Left hindlimb (tissue), 1 donor: ENCODE results near the gene ZIC2.

Source experiments
- DNase-seq: peaks from one replicate; pipeline ENCODE4 v3.0.0-alpha.2; 2018

The ZIC2 gene

DNA sequence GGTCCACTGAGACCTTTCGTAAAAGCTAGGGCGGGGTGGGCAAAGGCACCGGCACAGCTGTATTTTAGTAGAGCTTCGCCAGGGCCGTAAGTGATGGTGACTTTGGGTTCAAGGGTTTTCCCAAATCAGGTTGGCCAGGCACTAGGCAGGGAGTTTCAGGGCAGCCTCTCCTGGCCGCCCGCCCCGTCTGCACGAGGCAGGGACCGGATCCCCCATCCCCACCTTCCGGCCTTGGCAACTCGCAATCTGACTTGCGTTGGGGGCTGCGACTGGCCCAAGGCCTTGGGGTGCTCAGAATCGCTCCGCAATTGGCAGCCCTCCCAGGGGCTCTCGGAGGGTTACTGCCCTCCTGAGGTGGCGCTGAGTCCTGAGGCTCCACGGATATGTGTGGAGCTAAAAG, 6.0 kb upstream of the ZIC2 start:
- DNase-seq: no peak

- no peak for DNase-seq
Observed at GRCh38 chr13:99976575-99976974, 5.0 kb upstream of the ZIC2 start.

DNA sequence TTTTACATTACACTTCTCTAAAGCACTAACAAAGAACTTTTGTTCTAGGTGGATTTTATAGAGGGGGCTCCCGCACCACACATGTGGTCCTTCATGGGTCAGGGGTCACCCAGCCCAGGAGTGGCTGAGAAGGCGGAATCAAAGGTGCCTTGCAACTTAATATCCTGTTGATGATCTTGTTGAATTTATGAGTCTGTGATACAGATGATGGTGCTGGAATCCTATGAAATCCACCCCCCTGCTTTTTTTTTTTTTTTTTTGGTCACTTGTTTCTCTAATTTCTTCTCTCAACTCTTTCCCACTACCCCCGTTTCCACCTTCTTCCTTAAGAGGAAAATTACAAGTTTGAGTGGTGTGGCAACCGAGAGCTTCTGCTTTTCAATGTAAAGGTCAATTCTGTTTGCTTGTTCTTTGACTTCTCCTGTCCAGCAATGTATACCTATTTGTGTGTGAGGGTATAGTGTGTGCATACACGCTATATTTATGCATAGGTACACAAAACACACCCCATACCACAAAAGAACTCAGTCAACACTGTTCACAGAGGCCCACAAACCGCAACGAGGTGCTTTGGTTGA, 4.2 kb upstream of the ZIC2 start:
- DNase-seq: no peak

DNA sequence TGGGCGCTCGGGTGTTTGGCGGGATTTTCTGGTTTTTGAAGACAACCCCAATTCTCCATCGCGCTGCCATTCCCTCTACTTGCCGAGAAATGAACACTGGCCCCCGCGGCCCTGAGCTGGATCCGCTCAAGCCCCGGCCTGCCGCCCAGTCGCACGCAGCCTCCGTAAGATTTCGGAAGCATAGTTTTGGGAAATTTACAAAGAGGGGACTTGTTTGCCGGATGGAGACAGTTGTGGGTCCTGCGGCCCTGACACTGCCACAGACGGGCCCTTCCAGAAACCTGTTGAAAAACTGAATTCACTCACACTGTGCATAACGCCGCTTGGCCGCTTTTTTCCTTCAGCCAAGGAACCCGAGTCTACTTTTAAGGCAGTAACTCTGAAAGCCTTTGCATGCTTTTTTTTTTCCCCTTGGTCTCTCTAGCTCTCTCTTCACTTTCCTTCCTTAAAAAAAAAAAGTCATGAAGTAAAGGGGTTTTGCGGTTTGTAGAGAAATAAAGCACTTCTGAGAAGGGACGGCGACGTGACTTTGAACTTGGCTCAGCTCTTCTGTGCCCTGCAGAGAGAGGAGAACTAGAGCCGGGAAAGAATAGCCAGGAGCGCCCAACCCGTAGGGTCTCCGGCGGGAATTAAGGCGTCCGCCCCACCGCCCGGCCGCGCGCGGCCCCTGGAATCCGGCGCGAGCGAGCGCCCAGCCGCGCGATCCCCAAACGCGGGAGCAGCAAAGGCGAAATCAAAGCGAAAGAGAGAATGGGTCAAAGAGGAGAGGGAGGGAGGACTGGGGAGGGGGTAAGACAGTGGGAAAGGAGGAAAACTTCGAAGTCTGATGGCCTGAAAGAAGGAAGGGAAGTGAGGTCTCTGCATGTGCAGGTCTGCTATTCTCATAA, 3.4 kb upstream of the ZIC2 start:
- peak; percentile 34 for DNase-seq

GRCh38 chr13:99978799-99979452, 2.7 kb upstream of the ZIC2 start:
- DNase-seq: peak; percentile 31

GRCh38 chr13:99979453-99980200, 2.0 kb upstream of the ZIC2 start:
- DNase-seq: peak; percentile 40

- DNase-seq: peak; percentile 78
Observed at GRCh38 chr13:99980201-99980823, 1.3 kb upstream of the ZIC2 start.

DNA sequence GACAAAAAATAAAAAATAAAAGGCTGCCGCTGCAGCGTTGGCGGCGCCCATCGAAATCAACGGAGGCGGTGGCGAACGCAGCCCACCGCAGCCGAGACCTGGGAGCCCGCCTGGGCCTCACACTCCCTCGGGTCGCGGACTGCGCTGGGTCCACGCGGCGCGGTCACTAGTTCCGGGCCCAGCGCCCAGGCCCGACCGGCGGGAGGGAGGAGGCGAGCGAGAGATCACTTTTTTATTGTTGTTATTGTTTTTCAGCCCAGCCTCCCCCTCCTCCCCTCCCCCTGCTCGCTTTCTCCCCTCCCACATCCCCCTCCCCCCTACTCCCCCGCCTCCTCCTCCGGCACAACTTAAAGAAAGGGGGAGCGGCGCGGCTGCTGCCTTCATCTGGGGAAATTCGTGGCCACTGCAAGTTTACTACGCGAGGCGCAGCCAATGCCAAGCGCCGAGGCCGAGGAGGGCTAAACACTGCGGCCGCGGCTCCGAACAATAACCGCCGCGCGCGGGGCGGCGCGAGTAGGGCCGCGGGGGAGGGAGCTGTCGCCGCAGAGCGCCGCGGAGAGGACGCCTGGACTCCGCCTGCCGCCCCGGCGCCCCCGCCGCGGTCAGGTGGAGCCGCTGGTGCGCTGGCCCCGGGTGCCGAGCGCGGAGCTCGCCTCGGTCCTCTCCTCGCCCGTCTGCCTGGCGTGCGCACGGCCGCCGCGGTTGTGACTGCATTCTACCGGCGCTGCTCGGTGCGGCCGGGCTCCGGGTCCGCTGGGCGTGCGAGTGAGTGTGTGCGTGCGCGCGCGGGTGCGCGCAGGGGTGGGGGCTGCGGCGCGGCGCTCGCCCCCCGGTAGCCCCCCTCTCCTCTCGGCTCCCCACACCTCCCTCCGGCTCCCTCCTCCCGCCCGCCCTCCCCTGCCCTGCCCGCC, 505 bp upstream of the ZIC2 start:
- peak; percentile 38 for DNase-seq

DNA sequence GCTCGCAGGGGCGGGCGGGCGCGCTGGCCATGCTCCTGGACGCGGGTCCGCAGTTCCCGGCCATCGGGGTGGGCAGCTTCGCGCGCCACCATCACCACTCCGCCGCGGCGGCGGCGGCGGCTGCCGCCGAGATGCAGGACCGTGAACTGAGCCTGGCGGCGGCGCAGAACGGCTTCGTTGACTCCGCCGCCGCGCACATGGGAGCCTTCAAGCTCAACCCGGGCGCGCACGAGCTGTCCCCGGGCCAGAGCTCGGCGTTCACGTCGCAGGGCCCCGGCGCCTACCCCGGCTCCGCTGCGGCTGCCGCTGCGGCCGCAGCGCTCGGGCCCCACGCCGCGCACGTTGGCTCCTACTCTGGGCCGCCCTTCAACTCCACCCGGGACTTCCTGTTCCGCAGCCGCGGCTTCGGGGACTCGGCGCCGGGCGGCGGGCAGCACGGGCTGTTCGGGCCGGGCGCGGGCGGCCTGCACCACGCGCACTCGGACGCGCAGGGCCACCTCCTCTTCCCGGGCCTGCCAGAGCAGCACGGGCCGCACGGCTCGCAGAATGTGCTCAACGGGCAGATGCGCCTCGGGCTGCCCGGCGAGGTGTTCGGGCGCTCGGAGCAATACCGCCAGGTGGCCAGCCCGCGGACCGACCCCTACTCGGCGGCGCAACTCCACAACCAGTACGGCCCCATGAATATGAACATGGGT, 599 bp downstream of the ZIC2 start:
- peak; percentile 27 for DNase-seq

- peak; percentile 32 for DNase-seq
Observed at GRCh38 chr13:99982731-99983498, 1.3 kb downstream of the ZIC2 start.

DNA sequence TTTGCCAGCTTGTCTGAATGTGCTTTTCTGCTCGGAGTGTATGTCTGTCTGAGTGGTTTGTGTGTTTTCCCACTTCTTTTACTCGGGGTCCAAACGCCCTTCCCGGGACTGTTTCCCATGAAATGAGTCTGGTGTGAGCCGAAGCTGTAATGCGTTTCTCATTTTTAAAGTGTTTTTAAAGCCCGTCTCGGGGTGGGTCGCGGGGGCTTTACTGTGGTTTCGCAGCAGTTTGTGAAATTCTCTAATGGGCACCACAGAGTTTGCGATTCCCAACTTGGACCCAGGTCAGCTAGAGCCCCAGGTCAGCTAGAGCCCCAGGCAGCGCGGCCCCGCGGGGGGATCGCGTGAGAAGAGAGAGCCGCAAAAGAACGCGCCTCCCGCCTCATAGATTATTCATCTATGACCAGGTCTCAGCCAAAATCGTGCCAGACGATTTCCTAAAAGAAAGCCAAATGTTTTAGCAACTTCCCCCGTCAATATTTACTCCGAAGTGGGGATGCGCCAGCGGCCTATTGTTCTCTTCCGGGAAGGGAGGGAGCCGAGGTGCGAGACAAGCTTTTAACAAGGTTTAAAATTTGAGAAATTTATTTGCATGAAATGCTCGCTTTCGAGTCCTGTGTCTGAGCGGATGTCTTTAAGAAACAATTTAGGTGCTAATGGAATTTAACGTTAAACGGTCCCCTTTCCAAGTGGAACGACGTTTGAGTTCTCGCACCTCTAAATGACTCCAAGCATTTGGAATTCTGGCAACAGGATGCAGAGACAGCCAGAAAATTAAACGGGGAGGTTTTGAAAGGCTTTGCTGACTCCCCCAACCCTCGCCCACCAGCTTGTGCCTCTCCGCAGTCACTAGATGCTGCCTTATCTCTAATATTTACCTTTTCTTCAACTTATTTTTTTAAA, 2.2 kb downstream of the ZIC2 start:
- peak; percentile 35 for DNase-seq

DNA sequence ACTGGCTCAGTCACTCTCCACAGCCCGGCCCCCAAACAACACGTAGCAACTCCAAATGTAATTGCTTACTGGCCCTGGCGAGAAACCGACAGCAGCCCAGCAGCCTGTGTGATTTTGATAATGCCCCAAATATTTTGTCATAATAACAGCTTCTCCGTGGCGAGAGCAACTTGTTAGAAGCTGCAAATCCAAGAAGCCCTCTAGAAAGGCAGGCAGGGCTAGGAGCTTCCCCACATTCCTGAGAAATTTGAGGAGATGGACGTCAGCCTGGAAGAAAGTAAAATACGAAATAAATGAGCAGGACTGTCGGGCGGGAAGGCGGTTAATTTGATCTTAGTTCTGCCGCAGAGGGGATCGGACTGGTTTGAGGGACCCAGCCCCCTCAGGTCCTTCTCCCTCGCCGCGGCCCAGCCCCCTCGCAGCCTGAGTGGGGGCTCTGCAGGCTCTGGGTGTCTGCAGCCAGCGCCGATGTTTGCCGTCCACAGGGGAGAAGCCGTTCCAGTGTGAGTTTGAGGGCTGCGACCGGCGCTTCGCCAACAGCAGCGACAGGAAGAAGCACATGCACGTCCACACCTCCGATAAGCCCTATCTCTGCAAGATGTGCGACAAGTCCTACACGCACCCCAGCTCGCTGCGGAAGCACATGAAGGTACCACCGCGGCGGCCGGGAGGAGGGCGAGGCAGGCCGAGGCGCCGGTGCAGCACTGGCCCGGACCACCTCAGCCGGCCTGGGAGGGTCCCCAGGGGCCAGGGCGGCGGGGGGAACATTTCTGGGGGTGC, 3.1 kb downstream of the ZIC2 start:
- peak; percentile 34 for DNase-seq

GRCh38 chr13:99985241-99985874, 3.8 kb downstream of the ZIC2 start:
- no peak for DNase-seq

- peak; percentile 36 for DNase-seq
Observed at GRCh38 chr13:99985886-99986527, 4.4 kb downstream of the ZIC2 start.

DNA sequence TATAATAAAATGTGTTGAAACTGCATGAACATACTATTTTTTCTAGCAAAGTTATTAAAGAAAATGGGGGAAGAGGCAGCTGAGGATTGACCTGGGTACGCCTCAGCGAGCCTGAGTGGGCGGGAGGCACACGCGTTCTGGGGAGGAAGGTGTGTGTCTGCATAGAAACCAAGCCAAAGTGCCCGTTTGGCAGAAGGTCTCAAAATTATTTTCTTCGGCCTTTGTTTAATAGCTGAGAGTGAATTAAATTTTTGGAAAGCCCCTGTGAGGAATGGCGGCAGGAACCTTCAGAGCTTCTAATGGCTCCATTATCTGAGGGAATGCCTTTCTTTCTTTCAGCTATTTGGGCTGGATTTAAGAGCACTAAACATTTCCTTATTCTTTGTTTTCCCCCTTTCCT, 5.2 kb downstream of the ZIC2 start:
- DNase-seq: peak; percentile 30

DNA sequence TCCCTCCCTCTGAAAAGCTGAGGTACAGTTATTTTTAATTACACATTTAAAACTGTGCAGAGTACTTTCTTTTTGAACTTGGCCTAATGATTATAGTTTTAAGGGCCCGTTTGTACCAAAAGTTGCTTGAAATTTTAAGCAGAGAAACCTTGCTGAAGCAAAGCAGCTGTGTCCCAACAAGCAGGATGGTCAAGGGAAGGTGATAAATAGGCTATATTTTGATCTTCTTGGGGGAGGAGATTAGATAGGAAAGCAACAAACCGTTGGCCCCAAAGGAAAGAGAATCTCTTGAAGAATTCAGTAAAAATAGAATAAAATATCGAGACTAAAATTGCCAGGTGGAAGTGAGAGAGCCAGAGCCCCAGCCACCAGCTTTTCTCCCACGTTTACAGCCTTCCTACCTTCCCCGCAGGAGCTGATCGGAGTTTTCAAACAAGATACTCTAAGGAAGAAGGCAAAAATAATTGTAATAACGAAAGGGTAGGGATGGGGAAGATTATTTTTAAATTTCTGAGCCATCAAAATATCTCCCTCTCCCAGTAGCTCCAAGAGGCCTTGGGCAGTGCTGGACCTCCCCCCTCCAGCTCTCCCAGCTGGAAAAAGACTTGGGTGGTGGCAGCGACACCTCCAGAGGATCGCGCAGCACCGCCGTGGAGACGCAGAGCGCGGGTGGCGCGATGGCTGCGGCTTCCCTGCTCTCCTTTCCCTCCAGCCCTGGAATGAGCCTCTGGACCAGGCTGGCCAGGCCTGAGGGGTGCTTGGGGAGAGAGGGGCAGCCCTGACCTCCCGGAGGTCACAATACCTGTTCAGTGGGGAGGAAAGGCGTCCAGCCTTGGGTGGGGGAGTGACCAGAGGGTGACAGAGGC, 5.8 kb downstream of the ZIC2 start:
- DNase-seq: peak; percentile 26
